ENCODE results near the gene TJAP1.

GRCh38 chr6:43445576-43445975, 31.8 kb upstream of the TJAP1 start:
- TF ChIP-seq, protein P1, sequence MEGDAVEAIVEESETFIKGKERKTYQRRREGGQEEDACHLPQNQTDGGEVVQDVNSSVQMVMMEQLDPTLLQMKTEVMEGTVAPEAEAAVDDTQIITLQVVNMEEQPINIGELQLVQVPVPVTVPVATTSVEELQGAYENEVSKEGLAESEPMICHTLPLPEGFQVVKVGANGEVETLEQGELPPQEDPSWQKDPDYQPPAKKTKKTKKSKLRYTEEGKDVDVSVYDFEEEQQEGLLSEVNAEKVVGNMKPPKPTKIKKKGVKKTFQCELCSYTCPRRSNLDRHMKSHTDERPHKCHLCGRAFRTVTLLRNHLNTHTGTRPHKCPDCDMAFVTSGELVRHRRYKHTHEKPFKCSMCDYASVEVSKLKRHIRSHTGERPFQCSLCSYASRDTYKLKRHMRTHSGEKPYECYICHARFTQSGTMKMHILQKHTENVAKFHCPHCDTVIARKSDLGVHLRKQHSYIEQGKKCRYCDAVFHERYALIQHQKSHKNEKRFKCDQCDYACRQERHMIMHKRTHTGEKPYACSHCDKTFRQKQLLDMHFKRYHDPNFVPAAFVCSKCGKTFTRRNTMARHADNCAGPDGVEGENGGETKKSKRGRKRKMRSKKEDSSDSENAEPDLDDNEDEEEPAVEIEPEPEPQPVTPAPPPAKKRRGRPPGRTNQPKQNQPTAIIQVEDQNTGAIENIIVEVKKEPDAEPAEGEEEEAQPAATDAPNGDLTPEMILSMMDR (IDR thresholded peaks at IDR 0.05; ENCODE audit: borderline replicate concordance, extremely low read depth, low read length, poor library complexity, severe bottlenecking) = no peak
- TF ChIP-seq EZH2 (IDR thresholded peaks at IDR 0.05; ENCODE audit: borderline replicate concordance, low read depth, low read length, severe bottlenecking) = no peak

Data from DND-41 (cell line).